Measurements from ENCODE around the gene TMEFF2. TPM values are rescaled to one million over a fixed set of nuclear protein-coding genes. Genes with fewer than 3 reads are reported as not detected.

The TMEFF2 gene
- total RNA-seq, 2 experiments from 2014 or later = not detected

DNA sequence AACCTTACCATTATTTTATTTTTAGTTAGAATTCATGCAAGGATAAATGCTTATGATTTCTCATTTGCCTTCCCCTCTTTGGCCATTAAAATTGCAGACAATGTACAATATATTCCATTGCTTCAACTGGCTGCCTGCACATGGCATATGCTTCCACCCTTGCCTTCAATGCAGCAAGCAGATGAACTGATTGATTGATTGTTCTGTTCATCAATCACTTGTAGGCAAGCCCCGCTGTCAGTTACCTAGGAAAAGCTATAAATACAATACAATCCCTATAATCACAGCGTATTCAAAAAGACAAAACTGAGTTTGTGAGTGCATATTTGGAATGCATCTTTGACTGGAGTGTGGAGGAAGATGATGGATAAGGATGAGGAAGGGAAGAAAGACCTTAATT is 274.2 kb downstream of the TMEFF2 start:
- Histone ChIP-seq H3K27ac (ENCODE audit: low read depth, low read length, poor library complexity, severe bottlenecking) (no peak overlapping the region), H3K9me2 (ENCODE audit: insufficient read depth, low read length) (no peaks in the 10 kb centered on the region), H3K36me3 (ENCODE audit: insufficient read depth, low read length) (no peaks in the 10 kb centered on the region), H3K79me2 (ENCODE audit: insufficient read depth, low read depth, low read length) (no peaks in the 10 kb centered on the region), H3K9me3 (ENCODE audit: low read length) (no peaks in the 10 kb centered on the region), H3K4me3 (ENCODE audit: low read depth, low read length, poor library complexity, severe bottlenecking) (no peak overlapping the region), H3K4me1 (ENCODE audit: insufficient read depth, low read length, poor library complexity, severe bottlenecking) (no peaks in the 10 kb centered on the region), H2AFZ (ENCODE audit: low read length) (no peak overlapping the region), H3K4me2 (ENCODE audit: low read length) (no peak overlapping the region), H4K20me1 (ENCODE audit: insufficient read depth, low read length) (no peaks in the 10 kb centered on the region)
- BruUV-seq (replicated peaks) = no TSS peak
- POLR2A ChIA-PET = interaction anchor here (0.6 kb wide), 1 partner anchor 244 kb away, joined by 5 read pairs; no protein-coding TSS in a partner anchor
- no peak for TF ChIP-seq EZH2phosphoT487 (IDR thresholded peaks at IDR 0.05; ENCODE audit: borderline replicate concordance, low read depth, low read length)
- TF ChIP-seq, protein P1, sequence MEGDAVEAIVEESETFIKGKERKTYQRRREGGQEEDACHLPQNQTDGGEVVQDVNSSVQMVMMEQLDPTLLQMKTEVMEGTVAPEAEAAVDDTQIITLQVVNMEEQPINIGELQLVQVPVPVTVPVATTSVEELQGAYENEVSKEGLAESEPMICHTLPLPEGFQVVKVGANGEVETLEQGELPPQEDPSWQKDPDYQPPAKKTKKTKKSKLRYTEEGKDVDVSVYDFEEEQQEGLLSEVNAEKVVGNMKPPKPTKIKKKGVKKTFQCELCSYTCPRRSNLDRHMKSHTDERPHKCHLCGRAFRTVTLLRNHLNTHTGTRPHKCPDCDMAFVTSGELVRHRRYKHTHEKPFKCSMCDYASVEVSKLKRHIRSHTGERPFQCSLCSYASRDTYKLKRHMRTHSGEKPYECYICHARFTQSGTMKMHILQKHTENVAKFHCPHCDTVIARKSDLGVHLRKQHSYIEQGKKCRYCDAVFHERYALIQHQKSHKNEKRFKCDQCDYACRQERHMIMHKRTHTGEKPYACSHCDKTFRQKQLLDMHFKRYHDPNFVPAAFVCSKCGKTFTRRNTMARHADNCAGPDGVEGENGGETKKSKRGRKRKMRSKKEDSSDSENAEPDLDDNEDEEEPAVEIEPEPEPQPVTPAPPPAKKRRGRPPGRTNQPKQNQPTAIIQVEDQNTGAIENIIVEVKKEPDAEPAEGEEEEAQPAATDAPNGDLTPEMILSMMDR (conservative IDR thresholded peaks at IDR 0.05; ENCODE audit: low read length) = no peak
- intact Hi-C loops (cut with micrococcal nuclease; ENCODE audit: unreplicated experiment) = no loop called here
- CTCF ChIA-PET (ENCODE audit: unreplicated experiment) = no interaction called here
- no peak for DNase-seq (ENCODE audit: low spot score)

DNA sequence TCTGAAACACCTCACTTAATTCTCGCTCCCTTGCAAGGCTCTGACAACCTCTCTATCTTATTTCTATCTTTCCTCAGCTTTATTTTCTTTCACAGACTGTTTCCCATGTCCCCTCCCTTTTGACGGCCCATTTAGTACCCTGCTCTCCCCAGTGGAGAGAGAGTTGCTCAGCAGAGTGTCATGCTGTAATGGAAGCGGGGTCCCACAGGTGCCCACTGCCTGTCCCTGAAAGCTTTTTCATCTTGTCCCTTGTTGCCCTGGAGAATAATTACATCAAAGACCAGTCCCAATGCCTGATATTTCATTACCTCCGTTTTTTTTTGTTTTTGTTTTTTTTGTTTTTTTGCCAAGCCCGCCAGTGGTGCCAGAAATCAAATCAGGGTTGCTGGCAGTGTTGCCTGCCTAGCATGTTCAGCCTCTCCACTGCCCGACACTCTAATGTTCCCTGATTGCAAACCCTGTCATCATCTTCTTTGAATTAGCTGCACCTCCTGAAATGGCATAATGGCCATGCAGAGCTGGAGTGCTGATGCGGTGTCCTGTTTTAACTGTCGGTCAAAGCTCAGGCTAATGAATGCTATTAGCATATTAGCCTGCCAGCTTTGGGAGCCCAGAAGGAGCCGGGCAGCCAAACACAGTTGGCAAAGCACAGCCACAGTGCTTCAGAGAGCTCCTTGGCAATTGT is 276.6 kb downstream of the TMEFF2 start:
- H3K4me1 ChIP-seq (ENCODE audit: insufficient read depth, low read length, poor library complexity, severe bottlenecking) = no peaks in the 10 kb centered on the region
- no peak overlapping the region for H3K4me3 ChIP-seq (ENCODE audit: low read depth, low read length, poor library complexity, severe bottlenecking)
- H4K20me1 ChIP-seq (ENCODE audit: insufficient read depth, low read length) = no peaks in the 10 kb centered on the region
- no peak for DNase-seq (ENCODE audit: low spot score)
- ChIA-PET CTCF (ENCODE audit: unreplicated experiment) (no interaction called here), POLR2A (no interaction called here)
- H3K4me2 ChIP-seq (ENCODE audit: low read length) = no peak overlapping the region
- H3K36me3 ChIP-seq (ENCODE audit: insufficient read depth, low read length) = no peaks in the 10 kb centered on the region
- intact Hi-C loops (cut with micrococcal nuclease; ENCODE audit: unreplicated experiment) = no loop called here
- no peaks in the 10 kb centered on the region for H3K9me3 ChIP-seq (ENCODE audit: low read length)
- no TSS peak for BruUV-seq (replicated peaks)
- no peak overlapping the region for H3K27ac ChIP-seq (ENCODE audit: low read depth, low read length, poor library complexity, severe bottlenecking)
- TF ChIP-seq EZH2phosphoT487 (IDR thresholded peaks at IDR 0.05; ENCODE audit: borderline replicate concordance, low read depth, low read length) = no peak
- TF ChIP-seq, protein P1 (conservative IDR thresholded peaks at IDR 0.05; ENCODE audit: low read length) = no peak
- no peak overlapping the region for H2AFZ ChIP-seq (ENCODE audit: low read length)
- H3K9me2 ChIP-seq (ENCODE audit: insufficient read depth, low read length) = no peaks in the 10 kb centered on the region
- H3K79me2 ChIP-seq (ENCODE audit: insufficient read depth, low read depth, low read length) = no peaks in the 10 kb centered on the region

DNA sequence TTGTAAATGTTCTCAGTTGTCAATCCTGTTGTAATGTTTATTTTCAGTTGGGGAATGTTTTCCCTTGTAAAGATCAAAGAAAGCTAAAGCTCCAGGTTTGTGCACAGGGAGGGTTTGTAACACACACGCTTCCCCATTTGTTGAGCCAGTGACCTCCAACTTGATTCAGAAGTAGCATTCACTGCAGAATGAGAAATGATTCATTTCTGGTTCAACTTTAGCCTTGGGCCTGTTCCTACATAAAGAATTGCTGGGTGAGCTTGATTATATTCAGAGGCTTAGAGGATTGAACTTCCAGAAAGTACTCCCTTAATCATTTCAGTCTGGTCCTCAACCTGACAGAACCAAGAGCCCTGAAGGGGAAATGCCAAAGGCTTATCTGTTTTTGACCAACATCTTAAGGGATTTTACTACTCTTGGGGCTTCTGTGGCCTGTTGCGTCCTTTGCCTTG is 277.3 kb downstream of the TMEFF2 start:
- Histone ChIP-seq H3K4me2 (ENCODE audit: low read length) (no peak overlapping the region), H3K9me3 (ENCODE audit: low read length) (no peaks in the 10 kb centered on the region), H3K79me2 (ENCODE audit: insufficient read depth, low read depth, low read length) (no peaks in the 10 kb centered on the region), H3K36me3 (ENCODE audit: insufficient read depth, low read length) (no peaks in the 10 kb centered on the region), H3K9me2 (ENCODE audit: insufficient read depth, low read length) (no peaks in the 10 kb centered on the region), H3K4me3 (ENCODE audit: low read depth, low read length, poor library complexity, severe bottlenecking) (no peak overlapping the region), H4K20me1 (ENCODE audit: insufficient read depth, low read length) (no peaks in the 10 kb centered on the region), H3K27ac (ENCODE audit: low read depth, low read length, poor library complexity, severe bottlenecking) (no peak overlapping the region), H2AFZ (ENCODE audit: low read length) (no peak overlapping the region), H3K4me1 (ENCODE audit: insufficient read depth, low read length, poor library complexity, severe bottlenecking) (no peaks in the 10 kb centered on the region)
- CTCF ChIA-PET (ENCODE audit: unreplicated experiment) = no interaction called here
- DNase-seq (ENCODE audit: low spot score) = no peak
- POLR2A ChIA-PET = interaction anchor here (0.7 to 0.9 kb wide), 2 partner anchors 14 to 351 kb away, joined by 3 to 4 read pairs; no protein-coding TSS in a partner anchor
- no peak for TF ChIP-seq EZH2phosphoT487 (IDR thresholded peaks at IDR 0.05; ENCODE audit: borderline replicate concordance, low read depth, low read length)
- TF ChIP-seq, protein P1 (conservative IDR thresholded peaks at IDR 0.05; ENCODE audit: low read length) = no peak
- intact Hi-C loops (cut with micrococcal nuclease; ENCODE audit: unreplicated experiment) = no loop called here
- BruUV-seq (replicated peaks) = no TSS peak
